HG03469 (cell line): ENCODE results near the gene FUT1.
"Not testable (repeated sequence)": the region's sequence is repeated elsewhere in the genome, so short reads cannot be mapped to it uniquely, and the experiment has no call there.

Experiments
- ATAC-seq: cut with Tn5 transposase; IDR thresholded peaks from one replicate; pipeline ENCODE4 v1.9.1; 2021; ENCODE audit warnings: mild to moderate bottlenecking, moderate library complexity, moderate number of reproducible peaks; ENCODE audit not compliant: unreplicated experiment

FUT1 gene

GRCh38 chr19:48752496-48753365, at the start of gene FUT1:
Gene FUT1, minus strand, starts transcription at chr19:48752641. Its CDS starts 1,360 bp downstream, at chr19:48751281.
- no peak for ATAC-seq

GRCh38 chr19:48799358-48800300, 47.2 kb upstream of the FUT1 start:
- no peak for ATAC-seq

- no peak for ATAC-seq
Observed at GRCh38 chr19:48798937-48799336, 46.5 kb upstream of the FUT1 start.

GRCh38 chr19:48797103-48797502, 44.7 kb upstream of the FUT1 start:
- ATAC-seq = no peak

- no peak for ATAC-seq
Observed at GRCh38 chr19:48796298-48797083, 44.0 kb upstream of the FUT1 start.

GRCh38 chr19:48795685-48796070, 43.2 kb upstream of the FUT1 start:
- ATAC-seq = no peak

GRCh38 chr19:48795055-48795684, 42.7 kb upstream of the FUT1 start:
- peak; percentile 57 for ATAC-seq

GRCh38 chr19:48794291-48794690, 41.9 kb upstream of the FUT1 start:
- no peak for ATAC-seq

- no peak for ATAC-seq
Observed at GRCh38 chr19:48793271-48793670, 40.8 kb upstream of the FUT1 start.

- ATAC-seq = not testable (repeated sequence)
Observed at GRCh38 chr19:48787331-48787730, 34.9 kb upstream of the FUT1 start.

GRCh38 chr19:48786422-48786821, 34.0 kb upstream of the FUT1 start:
- ATAC-seq = not testable (repeated sequence)

GRCh38 chr19:48784527-48784926, 32.1 kb upstream of the FUT1 start:
- no peak for ATAC-seq

- no peak for ATAC-seq
Observed at GRCh38 chr19:48780631-48781391, 28.4 kb upstream of the FUT1 start.

GRCh38 chr19:48779636-48780035, 27.2 kb upstream of the FUT1 start:
- no peak for ATAC-seq

GRCh38 chr19:48777720-48778119, 25.3 kb upstream of the FUT1 start:
- ATAC-seq = no peak

GRCh38 chr19:48777139-48777538, 24.7 kb upstream of the FUT1 start:
- ATAC-seq = no peak

GRCh38 chr19:48772503-48772953, 20.1 kb upstream of the FUT1 start:
- ATAC-seq = no peak

GRCh38 chr19:48770734-48771472, 18.5 kb upstream of the FUT1 start:
- no peak for ATAC-seq

- ATAC-seq = no peak
Observed at GRCh38 chr19:48770266-48770665, 17.8 kb upstream of the FUT1 start.
